Measurements from ENCODE around the gene KIAA1958.

Gene KIAA1958

DNA sequence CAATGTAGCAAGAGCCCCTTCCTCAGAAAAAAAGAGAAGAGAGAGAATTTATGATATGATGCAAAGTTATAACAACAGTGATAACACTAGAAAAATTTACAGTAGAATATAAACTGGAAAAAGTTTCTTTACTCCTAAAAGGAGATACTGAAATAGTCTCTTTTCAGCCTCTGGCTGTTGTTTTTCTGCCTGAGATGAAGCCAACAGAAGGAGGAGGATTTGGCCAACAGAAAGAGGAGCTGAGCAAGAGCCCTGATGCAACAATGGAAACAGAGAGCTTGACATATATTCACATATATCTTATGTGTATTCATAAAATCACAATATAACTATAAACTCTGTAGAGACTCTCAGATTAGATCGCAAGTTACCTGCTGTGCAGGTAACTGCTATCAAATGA is 122.2 kb downstream of the KIAA1958 start:
- DNase-seq = no peak

DNA sequence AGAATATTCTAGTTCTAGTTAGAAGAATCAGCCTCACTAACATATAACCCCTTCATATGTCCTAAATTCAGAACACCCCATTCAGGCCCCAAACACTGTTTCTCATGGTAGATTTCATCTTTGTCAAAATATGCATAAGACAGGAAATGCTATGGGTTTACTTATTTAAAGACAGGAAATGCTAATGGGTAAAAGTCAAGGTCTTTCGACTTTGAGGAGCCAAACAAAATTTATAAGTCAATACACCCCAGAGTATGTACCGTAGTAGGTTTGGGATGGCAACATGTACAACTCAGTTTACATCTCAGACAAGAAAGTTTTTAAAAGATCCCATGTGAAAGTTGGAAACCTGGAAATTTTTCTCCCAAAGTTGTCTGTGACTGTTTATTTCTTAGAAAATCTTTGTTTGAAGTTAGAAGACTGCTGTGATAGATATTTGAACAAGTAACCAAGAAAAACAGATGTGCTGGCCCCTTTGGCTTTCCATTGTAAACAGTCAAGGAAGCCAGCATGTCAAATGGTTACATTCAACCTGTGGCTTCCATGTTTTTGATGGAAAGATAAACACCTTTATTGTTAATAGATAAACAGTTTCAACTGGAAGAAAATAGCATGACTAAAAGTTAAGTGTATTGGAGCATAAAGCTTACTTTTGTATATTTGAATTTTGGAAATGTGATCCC is 129.1 kb downstream of the KIAA1958 start:
- DNase-seq = no peak

DNA sequence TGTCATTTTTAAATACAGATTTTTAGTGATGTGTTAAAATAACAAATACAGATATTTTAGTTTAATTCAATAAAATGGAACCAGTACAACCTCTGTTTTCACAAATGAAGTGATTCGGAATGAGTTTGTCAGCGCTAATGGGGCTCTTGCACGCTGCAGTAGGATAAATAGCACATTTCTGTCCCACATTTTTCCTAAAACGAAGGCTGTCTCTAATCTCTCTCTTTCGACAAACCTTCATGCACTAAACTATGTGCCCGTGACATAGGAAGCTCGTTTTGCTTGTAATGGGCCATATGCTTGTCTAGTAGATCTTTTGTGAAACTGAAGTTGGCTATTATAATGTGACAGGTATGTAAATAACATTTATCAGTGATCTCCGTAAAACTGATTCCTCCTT is 130.7 kb downstream of the KIAA1958 start:
- no peak for DNase-seq

DNA sequence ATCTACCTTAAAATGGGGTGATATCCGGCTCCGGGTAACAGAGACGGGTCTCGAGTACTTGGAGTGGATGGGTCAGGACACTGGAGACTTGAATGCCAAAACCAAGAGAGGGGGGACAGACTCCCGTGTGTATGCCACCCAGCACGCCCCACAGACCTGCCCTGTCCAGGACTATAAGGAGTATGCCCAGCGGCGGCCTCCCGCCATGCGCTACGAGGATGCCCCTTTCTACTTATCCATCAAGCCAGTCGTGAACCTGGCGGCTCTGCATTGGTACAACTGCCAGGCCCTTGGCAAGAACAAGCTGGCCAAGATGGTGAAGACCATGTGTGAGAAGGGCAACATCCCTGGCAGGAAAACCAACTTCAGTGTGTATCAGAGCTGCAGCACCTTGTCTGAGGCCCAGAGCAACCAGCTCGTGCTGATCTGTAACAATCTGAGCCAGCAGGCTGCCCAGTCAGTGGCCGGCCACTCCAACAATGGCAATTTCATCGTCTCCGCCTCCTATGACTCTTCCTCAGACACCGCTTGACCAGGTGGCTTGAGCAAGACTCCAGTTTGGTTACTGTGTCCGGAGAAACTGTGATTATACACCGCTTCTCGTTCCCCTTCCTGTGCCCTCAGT is 131.9 kb downstream of the KIAA1958 start:
- DNase-seq = no peak

DNA sequence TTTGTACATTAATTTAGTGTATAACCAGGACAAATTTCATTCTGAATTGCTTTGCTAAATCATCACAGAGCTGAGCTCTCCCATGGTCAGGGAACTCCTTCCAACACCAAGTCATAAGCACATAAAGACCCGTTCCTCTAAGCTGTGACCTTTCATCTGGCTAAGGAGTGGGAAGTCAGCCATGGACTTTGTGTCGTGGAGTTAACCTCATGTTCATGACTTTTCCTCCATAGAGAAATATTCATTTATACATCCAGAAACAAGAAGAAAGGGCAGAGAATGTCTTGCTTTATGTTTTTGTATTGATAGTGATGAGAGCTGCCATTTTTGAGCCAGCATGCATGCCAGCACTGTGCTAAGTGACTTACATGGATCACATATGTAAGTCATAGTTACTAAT is 133.8 kb downstream of the KIAA1958 start:
- DNase-seq = no peak

DNA sequence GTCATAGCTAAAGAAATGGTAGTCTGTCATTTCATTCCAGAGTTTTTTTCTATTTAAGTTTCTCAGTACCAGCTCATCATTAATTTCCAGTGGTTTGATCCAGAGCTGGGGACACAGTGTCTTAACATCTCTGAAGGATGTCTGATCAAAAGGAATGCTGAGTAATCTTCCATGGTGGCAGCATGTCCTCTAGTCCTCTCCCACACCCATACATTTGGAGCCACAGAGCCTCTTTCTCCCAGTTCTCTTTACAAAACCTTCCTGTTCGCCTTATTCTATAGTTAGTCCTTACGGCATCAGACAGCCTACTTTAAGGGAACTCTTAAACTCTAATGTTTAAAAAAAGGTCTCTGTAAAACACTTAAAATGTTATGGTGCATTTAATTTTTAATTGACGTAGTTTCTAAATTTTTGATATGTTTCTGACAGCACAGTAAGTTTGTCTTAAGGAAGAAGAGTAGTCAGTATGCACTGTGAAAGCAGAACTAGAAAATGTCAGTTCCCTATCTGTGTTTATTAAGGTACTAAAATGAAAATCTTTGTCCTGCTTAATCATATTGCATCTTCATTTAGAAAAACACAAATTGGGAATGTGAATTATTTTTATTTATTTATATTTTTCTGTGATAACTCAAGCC is 134.5 kb downstream of the KIAA1958 start:
- no peak for DNase-seq

DNA sequence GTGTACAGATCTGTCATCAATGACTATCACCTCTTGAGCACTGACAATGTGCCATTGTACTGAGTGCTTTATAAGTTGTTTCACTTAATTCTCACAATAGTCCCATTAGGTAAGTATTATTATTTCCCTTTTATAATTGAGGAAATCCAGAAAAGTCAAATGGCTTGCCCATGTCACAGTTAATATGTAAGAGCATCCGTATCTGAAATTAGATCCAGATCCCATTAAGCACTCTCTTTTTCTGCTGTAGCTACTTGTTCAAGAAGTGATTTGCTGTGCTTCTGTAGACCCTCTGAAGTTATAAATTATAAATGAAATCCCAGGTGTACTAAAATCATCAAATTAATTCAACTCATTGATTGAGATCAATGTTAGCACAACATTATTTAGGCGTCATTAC is 136.6 kb downstream of the KIAA1958 start:
- no peak for DNase-seq

DNA sequence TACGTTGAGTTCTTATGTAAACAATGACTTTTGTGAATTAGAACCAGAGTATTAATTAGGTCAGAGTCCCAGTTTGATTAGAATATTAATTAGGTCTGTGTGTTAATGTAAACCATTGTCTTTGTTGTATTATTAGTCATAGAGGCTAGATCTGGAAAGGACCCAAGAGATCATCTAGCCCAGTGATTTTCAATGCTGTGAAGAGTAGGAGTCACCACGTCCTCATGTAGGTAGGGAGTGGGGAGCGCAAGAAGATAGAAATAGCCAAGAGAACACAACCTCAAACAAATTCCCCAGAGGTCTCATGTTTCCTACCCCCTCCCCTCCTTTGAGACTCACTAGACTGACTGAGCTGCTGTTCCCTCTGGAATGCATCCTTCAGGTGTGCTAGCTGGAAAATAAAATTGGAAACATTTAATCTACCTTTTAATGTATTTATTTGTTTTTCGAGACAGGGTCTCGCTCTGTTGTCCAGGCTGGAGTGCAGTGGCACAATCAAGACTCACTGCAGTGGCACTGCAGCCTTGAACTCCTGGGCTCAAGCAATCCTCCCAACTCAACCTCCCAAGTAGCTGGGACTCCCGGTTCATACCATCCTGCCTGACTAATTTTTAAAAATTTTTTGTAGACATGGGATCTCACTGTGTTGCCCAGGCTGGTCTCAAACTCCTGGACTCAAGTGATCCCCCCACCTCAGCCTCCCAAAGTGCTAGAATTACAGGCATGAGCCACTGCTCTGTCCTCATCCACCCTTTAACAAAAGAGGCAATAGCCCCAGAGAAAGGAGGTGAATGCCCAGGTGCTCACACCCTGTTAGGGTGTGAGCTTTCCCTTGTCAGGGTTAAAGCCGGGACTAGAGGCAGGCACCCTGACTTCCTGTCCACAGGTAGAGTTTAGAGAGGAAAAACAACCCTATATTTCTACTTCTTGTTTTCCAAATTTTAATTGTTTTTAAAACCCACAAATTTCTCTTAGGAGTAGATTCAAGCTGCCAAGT is 138.4 kb downstream of the KIAA1958 start:
- no peak for DNase-seq

DNA sequence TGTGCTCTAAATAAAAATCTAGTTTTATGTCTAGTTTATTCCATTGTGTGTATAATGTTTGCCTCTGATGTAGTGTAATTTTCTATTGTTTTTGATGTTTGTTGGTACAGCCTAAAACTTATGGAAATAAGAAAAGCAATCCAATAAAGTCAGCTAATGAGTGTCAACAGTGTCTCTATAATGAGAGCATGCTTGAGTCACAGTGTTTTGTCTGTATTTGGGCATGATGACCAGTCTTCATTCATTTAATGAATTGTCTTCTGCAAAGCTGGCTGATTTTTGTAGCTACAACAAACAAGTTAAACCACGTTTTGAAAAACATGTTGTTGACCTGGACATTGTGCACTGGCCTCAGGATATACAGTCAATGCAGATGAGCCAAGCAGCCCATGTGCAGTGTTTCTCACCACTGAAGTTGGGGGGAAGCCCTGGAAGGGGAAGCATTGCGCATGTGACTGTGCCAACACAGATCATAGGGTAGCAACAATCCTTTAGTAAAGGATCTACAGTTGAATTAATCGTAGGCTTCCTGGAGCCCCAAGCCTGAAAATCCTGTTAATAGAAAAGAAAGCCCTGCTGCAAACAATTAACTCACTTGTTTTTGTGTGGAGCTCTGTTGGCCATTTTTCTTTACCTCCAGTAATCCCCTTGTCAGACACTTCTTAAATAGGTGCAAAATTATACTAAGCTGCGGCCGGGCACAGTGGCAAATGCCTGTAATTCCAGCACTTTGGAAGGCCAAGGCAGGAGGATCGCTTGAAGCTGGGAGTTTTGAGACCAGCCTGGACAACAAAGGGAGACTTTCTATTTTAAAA is 143.3 kb downstream of the KIAA1958 start:
- no peak for DNase-seq

DNA sequence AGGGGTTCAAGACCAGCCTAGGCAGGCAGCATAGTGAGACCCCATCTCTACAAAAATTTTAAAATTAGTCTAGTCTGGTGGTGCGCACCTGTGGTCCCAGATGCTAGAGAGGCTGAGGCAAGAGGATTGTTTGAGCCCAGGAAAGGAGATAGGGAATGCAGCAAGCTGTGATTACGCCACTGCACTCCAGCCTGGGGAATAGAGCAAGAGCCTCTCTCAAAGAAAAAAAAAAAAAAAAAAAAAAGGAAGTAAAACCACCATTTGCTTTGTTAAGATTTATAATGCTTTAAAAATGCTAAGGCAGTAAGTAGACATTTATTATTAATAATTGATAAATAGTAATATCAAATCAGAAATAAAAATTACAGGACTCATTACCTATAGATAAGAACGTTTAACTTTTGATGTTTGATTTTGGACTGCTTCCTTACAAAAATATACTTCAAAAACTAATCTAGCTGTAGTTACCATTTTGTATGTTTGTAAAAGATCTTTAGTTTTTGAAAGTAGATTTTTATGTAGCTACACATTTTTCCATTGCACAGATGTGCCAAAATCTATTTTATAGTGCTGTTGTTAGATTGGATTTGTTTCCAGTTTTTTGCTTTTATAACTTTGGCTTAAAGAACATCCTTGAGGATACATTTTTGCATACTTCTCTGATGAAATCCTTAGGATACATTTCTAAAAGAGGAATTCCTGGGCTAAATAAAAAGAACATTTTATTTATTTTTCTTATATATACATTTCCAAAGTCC is 144.9 kb downstream of the KIAA1958 start:
- DNase-seq = no peak

DNA sequence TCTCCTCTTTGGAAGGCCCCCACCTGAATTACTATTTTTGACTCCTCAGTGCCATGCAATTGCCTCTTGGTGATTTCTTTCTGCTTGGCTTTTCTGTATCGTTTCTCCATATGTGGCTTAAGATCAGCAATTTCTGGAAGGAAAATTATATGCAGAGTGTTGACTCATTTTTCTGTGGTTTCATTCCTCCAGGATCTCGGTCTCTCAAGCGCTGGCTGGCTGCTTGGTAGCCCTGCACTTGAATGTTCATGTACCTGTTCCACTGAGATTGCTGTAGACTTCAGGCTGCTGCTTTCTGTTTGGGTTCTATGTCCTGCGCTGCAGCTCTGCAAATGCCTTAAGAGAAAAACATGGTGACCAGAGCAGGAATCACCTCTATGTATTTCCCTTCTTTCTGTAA is 153.7 kb downstream of the KIAA1958 start:
- DNase-seq = no peak

DNA sequence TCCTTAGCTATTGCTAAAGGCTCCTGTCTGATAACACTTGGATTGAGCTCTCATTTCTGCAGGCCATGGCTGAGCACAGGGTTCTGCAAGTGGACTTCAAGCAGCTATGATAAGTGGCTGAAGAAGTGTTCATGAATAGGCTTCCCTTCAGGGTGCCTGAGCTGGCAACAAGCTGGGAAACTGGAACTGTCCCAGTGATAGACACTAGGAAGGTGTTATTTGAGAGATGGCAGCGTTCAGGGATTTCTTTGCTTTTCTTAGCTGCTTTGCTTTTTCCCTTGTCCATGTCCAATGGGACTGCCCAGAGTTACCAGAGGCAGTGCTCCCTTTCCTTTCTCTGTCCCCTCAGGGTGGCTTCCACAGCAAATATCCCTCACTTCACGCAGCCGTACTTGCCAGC is 155.5 kb downstream of the KIAA1958 start:
- no peak for DNase-seq

DNA sequence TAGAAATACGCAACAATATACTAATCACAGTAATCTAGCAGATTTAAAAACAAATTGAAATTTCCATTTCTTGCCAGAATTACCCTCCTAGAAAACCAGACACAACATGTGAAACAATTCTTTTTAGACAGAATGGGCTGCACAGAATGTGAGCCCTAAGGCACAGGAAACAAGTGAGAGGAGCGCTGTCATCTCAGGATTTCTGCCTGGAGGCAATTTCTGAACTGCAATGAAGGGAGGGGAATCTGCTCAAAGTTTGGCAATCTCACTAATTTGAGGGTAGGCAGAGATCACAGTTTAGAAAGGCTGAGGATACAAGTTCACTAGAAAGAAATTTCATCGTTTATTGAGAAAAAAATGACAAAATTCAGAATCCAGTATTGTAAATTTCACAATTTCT is 161.0 kb downstream of the KIAA1958 start:
- DNase-seq = no peak

DNA sequence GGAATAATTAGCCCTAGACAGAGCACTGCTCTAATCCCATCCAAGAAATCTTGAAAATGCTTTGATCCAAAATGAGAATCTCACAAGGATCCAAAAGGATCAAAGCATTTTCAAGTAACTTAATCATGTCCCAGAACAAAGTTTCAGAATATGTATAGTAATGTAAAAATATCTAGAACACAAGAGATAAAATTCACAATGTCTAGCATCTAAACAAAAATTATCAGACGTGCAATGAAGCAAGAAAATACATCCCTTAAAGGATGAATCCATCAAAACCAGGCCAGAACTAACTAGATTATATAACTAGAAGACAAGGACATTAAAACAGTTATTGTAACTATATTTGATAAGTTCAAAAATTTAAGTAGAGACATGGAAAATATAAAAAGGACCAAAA is 162.0 kb downstream of the KIAA1958 start:
- no peak for DNase-seq

DNA sequence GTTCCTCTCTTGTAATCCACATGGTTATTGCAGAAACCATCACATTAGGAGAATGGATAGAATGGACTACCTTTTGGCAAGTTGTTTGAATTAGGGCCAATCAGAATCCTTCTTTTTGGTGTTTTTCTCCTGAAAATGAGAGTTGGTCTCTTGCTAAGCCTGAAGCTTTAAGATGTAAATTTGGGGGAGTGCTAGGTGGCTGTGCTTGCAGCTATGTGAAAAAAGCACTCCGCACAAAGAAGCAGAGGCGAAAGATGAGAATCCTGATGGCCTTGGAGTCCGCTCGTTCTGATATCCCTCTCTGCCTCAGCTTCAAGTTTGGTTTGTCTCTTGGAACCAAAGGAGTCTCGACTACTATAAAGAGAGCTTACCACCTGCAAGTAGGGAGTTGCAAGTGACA is 167.7 kb downstream of the KIAA1958 start:
- no peak for DNase-seq

DNA sequence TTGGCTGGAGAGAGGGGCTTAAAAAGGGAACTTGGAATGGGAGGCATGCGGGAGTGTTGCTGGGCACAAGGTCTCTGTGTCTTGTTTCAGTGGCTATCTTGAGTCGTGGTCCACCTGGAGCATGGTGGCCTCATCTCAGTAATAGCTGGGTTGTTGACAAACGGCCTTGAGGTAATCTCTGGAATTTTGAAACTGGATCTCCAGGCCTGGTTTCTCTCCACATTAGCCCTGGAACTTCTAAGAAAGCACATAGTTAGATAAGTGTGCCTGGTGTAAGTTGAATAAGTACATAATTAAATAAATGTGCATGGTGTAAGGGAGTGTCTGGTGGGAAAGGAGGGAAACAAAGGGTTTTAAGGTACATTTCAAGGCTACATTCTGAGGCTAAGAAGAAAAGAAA is 169.0 kb downstream of the KIAA1958 start:
- no peak for DNase-seq

DNA sequence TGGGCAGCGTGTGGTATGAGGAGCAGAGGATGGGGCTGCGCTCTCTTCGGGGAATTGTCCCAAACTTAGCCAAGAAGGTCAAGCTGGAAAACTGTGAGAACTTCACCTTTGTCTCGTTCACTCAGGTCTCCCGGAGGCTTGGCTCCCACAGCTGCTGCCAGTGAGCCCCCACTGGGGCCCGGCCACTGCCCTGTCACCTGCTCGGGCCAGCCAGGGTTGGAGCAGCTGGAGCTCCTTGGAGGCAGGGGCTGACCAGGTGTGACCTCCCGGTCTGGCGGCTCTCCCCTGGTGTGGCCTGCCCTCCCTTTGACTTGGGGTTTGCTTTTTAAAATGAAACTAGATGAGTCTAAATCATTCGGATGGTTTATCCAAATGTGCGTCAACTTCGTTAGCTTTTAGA is 173.3 kb downstream of the KIAA1958 start:
- DNase-seq = no peak

DNA sequence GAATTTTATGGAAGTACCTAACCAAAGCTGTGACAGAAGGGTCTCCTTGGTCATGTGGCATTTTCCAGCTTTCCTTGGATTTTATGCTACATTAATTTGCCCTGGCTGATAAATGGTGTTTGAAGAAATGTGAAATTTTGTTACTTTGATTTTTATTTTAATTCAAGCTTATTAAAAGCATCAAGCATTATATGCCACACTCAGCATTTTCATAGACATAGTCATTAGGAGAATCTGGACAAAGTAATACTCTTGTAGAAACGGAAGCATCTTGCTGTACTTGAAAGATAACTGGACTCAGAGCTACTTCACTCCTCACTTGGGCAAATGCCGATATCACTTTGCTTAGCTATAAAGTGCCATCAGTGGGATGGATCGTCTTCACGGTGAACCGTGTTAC is 177.1 kb downstream of the KIAA1958 start:
- DNase-seq = no peak

DNA sequence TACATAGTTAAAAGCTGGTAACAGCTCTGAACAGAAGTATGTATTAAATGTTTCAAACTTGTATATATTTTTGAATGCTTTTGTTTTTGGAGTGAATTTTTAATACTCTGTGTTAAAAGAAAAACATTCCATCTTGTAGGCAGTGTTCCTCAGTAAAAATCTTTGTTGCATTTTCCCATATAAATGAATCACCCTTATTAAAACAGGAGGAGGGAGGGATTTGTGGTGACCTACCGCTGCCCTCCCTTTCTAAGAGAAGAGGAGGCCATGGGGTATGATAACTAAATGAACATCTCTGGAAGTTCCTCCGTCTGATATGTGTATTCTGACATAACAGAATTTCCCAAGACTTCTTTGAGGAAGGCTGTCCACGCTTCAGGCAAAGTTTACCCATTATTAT is 177.9 kb downstream of the KIAA1958 start:
- no peak for DNase-seq

DNA sequence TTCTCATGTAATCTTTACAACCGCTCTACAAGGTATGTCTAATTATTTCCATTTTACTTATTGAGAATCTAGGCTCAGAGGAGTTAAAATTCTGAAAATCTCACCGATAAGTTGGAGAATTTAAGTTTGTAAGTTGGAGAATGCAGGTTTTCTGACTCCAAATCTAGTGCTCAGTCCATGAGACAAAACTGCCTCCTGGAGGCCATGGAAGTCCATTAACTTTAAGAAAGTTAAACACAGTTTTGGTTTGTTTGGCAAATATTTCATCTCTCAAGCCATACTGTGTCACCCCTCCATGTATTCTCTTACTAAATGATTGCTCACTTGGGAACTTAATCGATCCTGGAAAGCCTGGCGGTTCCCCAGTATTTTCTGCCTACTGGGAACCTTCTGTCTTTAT is 178.7 kb downstream of the KIAA1958 start:
- no peak for DNase-seq

DNA sequence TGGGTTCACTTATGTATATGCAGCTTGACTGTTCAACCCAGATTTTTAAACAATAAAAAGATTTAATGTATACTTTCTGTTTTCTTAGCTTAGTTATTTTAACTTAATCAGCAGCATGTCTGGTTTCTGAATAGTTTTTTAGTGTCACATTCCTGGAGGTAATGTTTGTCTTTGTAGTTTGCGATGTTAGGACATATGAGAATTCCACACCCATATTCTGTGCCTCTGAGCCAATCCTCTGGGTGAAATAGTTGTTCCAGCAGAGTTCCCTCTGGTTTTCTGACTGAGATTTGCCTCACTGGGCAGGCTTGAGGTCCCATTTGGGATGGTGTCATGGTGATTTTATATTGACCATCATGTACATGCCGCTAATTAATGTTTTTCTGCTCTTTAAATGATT is 182.7 kb downstream of the KIAA1958 start:
- no peak for DNase-seq

All from CD4-positive, alpha-beta T cell treated with Interleukin-17A for 1 hour (primary cell).